ENCODE data around the gene PXMP4. TPM values are rescaled to one million over a fixed set of nuclear protein-coding genes. Genes with fewer than 3 reads are reported as not detected.

Gene PXMP4
- total RNA-seq, 1 donor from 2014 or later: 6.6 TPM

DNA sequence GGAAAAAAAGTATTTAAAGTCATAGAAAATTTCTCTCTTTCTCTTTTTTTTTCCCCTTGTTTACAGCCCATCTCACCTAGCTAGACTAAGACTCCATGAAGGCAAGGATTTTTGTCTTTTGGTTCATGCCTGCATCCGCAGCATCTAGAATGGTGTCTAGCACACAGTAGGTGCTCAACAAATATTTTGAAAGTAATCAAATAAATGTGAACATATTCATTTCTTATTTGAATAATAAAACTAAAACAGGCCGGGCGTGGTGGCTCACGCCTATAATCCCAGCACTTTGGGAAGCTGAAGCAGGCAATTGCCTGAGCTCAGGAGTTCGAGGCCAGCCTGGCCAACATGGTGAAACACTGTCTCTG lies 7.0 kb upstream of the PXMP4 start:
- H3K27ac ChIP-seq: no peak overlapping the region
- no peak for DNase-seq (ENCODE audit: extremely low spot score in 2 of 2)
- H3K36me3 ChIP-seq: no peaks in the 10 kb centered on the region
- H3K9me3 ChIP-seq: no peaks in the 10 kb centered on the region
- TF ChIP-seq POLR2A (IDR thresholded peaks at IDR 0.05): no peak
- TF ChIP-seq POLR2AphosphoS5 (IDR thresholded peaks at IDR 0.05; ENCODE audit: insufficient read depth in 1 of 2, low read depth in 1 of 2): no peak
- TF ChIP-seq, protein P1, sequence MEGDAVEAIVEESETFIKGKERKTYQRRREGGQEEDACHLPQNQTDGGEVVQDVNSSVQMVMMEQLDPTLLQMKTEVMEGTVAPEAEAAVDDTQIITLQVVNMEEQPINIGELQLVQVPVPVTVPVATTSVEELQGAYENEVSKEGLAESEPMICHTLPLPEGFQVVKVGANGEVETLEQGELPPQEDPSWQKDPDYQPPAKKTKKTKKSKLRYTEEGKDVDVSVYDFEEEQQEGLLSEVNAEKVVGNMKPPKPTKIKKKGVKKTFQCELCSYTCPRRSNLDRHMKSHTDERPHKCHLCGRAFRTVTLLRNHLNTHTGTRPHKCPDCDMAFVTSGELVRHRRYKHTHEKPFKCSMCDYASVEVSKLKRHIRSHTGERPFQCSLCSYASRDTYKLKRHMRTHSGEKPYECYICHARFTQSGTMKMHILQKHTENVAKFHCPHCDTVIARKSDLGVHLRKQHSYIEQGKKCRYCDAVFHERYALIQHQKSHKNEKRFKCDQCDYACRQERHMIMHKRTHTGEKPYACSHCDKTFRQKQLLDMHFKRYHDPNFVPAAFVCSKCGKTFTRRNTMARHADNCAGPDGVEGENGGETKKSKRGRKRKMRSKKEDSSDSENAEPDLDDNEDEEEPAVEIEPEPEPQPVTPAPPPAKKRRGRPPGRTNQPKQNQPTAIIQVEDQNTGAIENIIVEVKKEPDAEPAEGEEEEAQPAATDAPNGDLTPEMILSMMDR (IDR thresholded peaks at IDR 0.05): no peak
- intact Hi-C loops (cut with DNase I): no loop called here
- H3K27me3 ChIP-seq: no peaks in the 10 kb centered on the region
- peaks cover 8% of the 10 kb centered on the region for H3K4me1 ChIP-seq
- no peak overlapping the region for H3K4me3 ChIP-seq

DNA sequence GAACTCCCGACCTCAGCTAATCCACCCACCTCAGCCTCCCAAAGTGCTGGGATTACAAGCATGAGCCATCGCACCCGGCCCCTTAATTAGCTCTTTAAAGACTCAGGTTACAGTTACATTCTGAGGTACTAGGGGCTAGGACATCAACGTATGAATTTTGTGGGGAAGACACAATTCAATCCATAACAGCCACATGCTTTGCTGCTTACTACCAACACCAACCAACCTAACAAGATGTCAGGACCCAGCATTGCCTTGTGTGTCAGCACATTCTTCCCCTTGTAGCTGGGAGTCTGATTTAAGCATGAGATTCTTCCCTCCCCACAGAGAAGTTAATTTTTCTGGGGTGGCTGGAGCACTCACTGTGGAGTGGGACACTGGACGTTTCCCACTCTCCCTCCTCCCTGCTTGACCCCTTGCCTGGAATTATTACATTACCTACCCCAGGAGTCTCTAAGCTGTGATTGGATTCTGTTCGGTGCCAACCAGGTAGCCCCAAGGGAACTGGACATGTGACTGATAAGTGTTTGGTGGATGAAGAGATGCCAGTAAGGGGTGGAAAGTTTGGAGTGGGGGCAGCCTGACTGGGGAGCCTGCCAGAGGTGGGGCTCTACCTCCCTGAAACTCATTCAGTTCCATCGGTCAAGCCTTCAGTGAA lies 5.6 kb upstream of the PXMP4 start:
- no peaks in the 10 kb centered on the region for H3K36me3 ChIP-seq
- no peak for DNase-seq (ENCODE audit: extremely low spot score in 2 of 2)
- intact Hi-C loops (cut with DNase I): no loop called here
- no peak overlapping the region for H3K4me3 ChIP-seq
- H3K27ac ChIP-seq: no peak overlapping the region
- TF ChIP-seq POLR2A (IDR thresholded peaks at IDR 0.05): no peak
- TF ChIP-seq, protein P1 (IDR thresholded peaks at IDR 0.05): no peak
- H3K9me3 ChIP-seq: no peaks in the 10 kb centered on the region
- no peaks in the 10 kb centered on the region for H3K4me1 ChIP-seq
- H3K27me3 ChIP-seq: no peaks in the 10 kb centered on the region

DNA sequence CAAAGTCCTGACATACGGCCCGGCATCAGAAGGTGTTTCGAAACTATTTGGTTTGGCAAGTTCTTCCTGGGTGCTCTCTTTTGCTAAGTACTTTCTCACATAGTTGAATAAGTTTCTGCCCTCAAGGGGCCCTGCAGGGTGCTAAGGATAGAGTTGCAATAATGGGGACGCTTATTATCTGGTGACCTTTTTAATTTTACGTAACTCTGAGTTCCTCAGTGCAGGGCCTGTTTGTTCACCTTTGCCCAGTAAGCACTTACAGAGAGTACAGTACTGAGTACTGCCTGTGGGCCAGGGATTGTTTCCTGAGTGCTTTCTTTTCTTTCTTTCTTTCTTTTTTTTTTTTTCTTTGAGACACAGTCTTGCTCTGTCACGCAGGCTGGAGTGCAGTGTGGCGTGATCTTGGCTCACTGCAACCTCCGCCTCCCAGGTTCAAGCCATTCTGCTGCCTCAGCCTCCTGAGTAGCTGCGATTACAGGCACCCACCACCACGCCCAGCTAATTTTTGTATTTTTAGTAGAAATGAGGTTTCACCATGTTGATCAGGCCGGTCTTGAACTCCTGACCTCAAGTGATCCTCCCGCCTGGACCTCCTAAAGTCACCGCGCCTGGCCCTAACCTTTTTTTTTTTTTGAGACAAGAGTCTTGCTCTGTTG lies 4.5 kb upstream of the PXMP4 start:
- no peaks in the 10 kb centered on the region for H3K27me3 ChIP-seq
- peaks cover 2% of the 10 kb centered on the region for H3K4me1 ChIP-seq
- no peak overlapping the region for H3K27ac ChIP-seq
- TF ChIP-seq, protein P1 (IDR thresholded peaks at IDR 0.05): no peak
- TF ChIP-seq POLR2A (IDR thresholded peaks at IDR 0.05): no peak
- TF ChIP-seq POLR2AphosphoS5 (IDR thresholded peaks at IDR 0.05; ENCODE audit: insufficient read depth in 1 of 2, low read depth in 1 of 2): no peak
- H3K36me3 ChIP-seq: no peaks in the 10 kb centered on the region
- H3K9me3 ChIP-seq: no peaks in the 10 kb centered on the region
- intact Hi-C loops (cut with DNase I): no loop called here
- H3K4me3 ChIP-seq: no peak overlapping the region
- no peak for DNase-seq (ENCODE audit: extremely low spot score in 2 of 2)

DNA sequence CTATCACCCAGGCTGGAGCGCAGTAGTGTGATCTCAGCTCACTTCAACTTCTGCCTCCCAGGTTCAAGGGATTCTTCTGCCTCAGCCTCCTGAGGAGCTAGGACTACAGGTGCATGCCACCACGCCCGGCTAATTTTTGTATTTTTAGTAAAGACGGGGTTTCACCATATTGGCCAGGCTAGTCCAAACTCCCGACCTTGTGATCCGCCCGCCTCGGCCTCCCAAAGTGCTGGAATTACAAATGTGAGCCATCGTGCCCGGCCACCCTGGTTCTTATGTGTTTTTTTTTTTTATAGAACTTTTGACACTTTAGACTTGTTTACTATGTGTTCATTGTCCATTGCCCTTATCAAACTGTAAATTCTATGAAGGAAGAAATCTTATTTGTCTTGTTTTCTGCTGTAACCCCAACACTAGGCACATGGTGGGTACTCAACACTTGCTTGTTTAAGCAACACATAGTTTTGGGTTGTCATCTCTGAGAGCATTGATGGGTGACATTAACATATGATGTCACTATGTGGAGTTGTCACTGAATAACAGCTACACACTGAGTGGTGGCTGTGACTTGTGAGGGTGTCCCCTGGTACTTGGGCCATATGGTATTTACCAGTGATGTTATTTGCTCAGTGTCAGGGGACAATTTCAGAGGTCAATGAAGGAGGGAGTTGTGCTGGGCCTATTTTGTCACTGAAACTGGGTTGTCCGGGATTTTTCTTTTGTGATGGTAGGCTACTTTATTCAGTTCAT lies 1.5 kb upstream of the PXMP4 start:
- Histone ChIP-seq H3K4me3 (no peak overlapping the region), H3K9me3 (no peaks in the 10 kb centered on the region), H3K27me3 (no peaks in the 10 kb centered on the region), H3K36me3 (no peaks in the 10 kb centered on the region), H3K27ac (no peak overlapping the region), H3K4me1 (peaks cover 18% of the 10 kb centered on the region)
- no peak for DNase-seq (ENCODE audit: extremely low spot score in 2 of 2)
- TF ChIP-seq POLR2A (IDR thresholded peaks at IDR 0.05): no peak
- intact Hi-C loops (cut with DNase I): no loop called here

DNA sequence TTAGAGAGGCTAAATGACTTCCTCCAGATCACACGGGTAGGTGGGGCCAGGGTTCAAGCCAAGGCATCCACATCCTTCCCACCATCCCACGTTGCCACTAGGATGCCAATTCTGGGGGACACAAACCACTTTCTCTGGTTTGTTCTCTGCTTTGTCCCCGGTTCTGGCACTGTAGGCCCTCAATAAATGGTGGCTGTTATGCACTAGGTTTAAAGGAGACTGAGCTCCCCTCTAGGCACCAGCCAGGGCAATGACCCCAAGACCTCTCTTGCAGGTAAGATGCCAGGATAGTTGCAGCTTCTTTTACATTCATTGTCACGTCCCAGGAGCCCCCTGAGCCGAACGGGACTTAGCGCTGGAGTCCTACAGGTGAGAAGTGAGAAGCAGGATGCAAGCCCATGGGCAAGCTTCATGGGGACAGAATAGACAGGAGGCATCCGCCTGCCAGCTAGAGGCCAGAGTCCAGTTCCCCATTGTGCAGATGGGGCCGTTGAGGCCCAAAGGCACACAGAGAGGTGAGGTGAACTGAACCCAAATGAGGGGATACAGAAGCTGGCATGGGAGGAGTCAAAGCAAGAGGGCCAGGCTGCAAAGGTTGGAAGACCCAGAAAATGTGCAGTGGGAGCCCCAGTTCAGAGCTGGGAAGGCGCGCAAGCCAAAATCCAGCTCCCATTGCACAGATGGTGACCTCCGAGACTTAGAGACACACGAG lies 677 bp downstream of the PXMP4 start:
- peaks cover 18% of the 10 kb centered on the region for H3K4me1 ChIP-seq
- H3K36me3 ChIP-seq: peaks cover 0 to 3% of the 10 kb centered on the region in 2 donors
- H3K27ac ChIP-seq: peak overlapping the region; percentile 78
- H3K9me3 ChIP-seq: no peaks in the 10 kb centered on the region
- H3K4me3 ChIP-seq: peak overlapping the region; percentile 90 to 94
- H3K27me3 ChIP-seq: no peaks in the 10 kb centered on the region
- intact Hi-C loops (cut with DNase I): no loop called here
- DNase-seq (ENCODE audit: extremely low spot score in 2 of 2): no peak
- TF ChIP-seq, protein P1 (IDR thresholded peaks at IDR 0.05): no peak
- no peak for TF ChIP-seq POLR2A (IDR thresholded peaks at IDR 0.05)
- TF ChIP-seq POLR2AphosphoS5 (IDR thresholded peaks at IDR 0.05; ENCODE audit: insufficient read depth in 1 of 2, low read depth in 1 of 2): no peak

Measured in vagina (tissue), 2 donors.